ENCODE data around the gene TRPM5. TPM values are rescaled to one million over a fixed set of nuclear protein-coding genes. Genes with fewer than 3 reads are reported as not detected.

The TRPM5 gene
- polyA plus RNA-seq, 12 donors: 0.03 to 0.08 (median 0.05) TPM; not detected in 7

DNA sequence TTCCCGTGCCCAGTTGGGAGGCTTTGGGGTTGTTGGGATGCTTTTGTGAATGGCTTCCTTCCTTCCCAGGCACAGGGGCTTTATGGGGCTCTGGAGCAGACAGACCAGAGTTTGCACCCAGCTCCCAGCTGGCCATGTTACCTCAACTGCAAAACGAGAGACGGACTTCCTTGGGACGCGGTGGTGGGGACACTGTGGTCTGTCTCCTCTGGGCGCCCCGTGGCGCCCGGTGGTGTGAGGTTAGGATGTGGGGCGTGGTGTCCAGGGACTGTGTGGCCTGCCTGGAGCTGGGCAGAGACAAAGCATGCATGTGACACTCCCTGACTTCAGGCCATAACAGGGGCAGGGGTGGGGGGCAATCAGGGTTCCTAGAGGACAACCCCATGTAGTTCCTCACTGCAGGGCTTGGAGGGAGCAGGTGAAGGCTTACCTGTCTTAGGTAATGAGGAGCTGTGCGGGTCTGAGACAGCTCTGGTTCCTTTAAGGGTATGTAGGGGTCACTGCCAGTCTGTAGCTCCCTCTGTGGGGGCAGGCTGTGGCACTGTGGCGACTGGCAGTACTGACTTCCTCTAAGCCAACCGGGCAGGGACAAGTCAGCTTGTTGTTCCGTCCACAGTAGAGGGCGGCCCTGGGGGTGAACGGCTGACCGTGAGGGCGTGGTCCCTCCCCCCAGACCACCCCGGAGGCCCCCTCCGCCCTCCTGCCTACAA is 14.9 kb upstream of the TRPM5 start:
- DNase-seq: no peak

DNA sequence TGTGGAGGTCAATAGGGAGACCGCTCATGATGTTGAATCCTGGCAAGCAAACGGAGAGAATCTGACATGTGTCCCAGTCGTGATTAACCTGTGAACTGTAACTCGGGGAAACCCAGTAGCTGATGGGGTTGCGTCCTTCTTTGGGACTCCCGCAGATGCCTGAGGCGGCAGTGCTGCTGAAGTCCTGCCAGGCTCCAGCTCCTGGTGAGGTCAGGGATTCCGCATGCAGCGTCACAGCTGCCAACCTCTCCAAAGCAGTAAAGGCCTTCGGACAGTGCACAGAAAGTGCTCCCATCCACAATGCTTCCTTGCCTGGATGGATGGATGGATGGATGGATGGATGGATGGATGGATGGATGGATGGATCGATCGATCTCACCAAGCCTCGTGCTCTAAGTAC is 14.0 kb upstream of the TRPM5 start:
- DNase-seq: no peak

DNA sequence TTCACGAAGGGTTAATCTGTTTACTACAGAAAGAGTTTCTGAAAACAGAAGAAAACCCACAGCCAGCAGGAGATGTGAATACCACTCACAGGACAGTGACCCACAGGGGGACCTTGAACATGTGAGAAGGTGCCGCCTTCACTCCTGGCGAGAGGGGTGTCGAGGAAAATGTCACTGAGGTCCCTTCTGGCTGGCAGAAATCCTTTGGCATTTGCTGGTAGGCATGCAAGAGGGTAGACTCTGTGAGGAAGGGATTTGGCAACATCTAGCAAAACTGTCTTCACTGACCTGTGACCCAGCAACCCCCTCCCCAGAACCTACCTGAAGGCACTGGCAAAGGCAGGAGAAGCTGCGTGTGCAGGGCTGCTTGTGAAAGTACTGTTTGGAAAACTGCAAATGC is 9.1 kb upstream of the TRPM5 start:
- DNase-seq: no peak

DNA sequence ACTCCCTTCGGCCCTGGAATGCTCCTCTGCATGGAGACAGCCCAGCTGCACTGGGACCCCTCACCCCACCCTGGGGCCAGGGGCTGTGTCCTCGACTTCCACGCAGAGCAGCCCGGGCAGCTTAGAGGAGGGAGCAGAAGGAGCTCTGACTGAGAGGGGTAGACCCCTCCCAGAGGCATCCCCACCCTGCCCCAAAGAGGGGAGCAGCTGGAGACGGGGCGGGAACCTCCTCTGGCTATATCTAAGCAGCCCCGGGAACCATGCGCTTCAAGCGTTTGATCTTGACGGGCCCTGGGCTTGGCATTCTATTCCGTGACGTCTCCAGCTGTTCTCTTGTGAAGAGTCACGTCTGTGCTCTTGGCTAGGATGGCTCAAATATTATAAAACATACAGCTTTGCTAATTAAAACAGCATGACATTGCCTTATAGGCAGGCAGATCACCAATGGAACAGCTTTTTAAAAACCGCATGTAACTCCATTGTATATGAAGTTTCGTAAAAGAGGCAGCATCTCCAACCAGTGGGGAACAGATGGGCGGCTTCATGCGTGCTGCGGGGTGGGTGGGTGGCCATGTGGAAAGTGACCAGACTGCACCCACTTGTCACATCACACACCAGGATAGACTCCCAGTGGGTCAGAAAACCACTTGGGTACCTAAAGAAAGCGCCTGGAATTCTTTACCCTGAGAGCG is 8.2 kb upstream of the TRPM5 start:
- peak; percentile 18 for DNase-seq

DNA sequence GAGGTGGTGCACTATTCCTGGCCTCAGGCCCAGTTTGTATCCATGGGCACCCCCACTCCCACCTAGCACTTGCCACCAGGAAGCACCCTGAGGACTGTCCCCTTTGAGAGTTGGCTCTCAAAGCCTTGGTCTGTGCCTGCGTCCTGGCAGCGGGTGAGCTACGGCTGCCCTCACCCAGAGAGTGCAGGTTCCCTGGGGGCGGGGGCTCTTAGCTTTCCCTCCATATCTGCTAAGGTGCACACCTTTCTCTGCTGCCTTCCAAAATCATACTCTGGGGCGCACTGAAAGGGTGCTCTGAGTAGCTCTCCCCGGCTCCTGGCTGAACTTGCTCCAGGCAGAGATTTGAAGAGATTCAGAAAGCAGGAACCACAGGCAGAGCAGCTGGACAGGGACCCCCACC is 7.6 kb upstream of the TRPM5 start:
- no peak for DNase-seq

DNA sequence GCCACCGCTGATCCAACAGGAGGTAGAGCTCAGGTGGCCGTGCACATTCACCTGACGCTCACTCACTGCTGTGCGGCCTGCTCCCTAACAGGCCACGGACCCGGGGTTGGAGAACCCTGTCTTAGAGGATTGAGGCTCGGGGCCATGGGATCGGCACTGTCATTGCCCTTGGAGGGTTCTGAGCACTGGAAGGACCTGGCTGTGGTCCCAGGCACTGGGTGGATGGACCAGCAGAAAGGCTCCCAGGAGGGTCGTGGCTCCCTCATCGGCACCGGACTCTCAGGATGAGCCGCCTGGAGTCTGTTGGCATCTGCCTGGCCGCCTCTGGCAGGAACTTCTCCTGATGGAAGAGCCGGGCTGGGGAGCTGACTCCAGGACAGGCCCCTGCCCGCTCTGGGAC is 7.0 kb upstream of the TRPM5 start:
- DNase-seq: no peak

DNA sequence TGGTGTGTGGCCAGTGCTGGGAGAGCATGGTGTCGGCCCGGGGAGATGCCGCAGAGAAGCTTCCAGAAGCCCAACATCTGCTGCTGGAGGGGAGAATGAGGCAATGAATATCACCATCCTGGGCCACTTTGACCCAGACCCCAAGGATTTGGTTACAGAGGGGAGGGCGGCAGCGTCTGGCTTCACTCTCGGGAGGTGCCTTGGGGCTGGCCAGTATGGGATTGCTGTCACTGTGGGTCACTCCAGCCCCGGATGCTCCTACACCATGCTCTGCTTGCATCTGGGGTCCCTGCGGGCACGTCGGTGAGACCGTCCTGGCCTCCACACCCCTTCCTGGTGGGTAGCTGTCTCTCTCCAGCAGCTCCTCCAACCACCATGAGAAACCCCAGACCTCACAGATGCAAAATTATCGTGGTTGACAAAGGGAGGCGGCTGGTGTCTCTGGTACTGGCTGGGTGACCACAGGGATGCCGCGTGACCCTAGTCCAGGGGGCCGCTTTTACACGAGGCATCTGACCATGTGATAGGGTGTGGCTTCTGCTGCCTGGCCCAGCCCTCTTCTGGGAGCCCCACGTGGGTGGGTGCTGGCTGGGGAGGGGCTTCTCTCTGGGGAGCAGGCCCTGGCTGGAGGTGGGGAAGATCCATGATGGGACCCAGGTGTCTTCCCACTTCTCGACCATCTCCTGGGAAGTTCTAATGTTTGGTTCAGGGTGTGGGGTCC is 6.2 kb upstream of the TRPM5 start:
- DNase-seq: no peak

DNA sequence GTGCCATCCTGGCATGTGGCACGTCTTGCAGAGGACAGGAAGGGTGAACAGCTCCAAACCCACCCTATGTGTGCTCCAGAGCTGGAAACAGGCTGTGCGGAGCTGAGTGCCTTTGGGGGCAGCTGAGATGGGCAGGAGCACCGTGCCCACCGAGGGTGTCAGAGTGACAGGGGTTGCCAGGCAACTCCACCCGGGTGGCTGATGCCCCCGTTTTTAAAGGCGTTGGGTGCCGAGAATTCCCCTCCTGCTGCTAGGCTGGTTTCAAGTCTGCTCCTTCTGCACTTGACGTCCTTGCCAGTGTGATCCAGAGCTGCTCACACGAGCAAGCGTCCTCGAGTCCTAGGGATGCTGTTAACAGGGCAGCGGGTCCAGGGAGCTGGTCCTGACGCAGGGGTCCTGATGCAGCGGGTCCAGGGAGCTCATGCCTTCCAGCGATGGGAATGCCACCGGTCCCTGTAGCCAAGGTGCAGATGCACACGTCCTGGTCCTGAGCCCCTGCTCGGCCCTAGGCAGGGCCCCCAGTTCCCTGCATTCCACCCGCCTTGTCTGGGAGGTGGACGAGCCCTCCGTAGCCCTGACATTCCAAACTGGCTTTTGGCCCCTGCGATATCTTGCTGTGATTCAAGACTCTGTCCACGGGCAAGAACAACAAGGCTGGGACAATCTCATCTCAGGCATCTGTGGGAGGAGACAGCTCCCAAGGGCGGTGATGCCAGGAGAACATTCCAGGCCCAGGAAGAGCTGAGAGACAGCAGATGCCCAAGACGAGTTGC is 5.4 kb upstream of the TRPM5 start:
- no peak for DNase-seq

DNA sequence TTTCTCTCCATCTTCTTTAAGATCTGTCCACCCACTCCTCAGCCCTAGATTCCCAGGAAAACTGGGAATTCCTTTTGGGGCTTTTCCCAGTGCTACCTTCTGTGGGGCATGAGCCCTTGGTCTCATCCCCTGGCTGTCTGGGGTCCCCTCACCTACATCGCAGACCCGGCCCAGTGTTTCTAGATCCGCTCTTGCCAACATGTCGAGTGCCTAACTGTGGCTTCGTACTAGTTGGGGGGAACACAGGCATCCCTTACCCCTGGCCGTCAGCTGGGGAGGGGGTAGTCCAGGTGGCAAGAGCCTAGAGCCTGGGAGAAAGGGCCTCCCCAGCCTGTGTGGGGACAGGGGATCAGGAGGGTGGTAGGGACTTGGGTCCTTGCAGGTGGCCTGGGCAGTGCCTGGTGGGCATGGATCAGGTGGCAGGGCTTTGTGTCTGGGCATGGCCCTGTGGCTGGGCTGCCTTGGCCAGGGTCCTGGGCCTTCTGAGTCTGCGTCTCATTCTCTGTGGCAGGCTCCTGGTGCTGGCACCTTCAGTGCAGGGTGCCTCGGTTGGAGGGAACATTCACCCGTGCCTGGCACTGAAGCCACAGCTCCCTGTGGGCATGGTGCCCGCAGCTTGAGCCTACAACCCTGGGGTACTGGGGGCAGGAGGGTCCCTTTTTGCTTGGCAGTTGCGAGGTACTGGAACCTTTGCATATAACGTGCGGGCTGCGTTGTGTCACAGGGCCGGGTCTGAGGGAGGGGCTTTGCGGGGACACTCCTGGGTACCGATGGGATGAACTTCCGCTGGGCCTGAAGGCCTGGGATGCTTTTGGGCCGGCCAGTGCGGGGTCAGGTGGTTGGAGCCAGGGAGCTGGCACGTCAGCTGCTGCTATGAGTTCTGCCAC is 4.6 kb upstream of the TRPM5 start:
- no peak for DNase-seq

DNA sequence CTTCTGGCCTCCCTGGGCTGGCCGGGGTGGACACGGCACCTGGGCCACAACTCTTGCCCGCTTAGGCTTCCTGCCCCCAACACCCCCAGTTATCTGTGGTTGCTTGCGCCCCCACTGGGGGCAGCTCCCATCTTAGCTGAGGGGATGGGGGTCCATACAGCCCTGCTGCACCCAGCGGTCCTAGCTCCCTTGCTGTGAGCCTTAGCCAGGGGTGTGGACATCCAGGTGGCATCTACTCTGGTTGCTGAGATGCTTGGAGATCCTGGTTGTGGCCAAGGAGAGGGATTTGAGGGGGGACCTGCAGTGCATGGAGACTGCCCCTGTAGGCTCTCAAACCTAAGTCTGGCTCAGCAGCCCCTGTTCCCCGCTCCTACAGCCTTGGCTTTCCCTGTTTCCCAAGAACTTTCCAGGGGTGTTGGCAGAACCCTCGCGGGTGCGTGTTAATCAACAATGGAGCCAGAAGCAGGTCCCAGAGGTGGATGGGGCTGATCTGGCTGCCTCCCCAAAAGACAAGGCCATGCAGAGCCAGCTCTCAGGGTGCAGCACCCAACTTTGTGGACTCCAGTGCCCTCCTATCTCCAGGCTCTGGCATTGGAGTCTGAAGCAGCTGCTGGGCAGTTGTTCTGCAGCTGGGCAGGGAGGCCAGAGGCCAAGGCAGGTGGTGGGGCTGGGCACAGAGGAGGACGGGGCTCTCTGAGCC is 3.8 kb upstream of the TRPM5 start:
- no peak for DNase-seq

DNA sequence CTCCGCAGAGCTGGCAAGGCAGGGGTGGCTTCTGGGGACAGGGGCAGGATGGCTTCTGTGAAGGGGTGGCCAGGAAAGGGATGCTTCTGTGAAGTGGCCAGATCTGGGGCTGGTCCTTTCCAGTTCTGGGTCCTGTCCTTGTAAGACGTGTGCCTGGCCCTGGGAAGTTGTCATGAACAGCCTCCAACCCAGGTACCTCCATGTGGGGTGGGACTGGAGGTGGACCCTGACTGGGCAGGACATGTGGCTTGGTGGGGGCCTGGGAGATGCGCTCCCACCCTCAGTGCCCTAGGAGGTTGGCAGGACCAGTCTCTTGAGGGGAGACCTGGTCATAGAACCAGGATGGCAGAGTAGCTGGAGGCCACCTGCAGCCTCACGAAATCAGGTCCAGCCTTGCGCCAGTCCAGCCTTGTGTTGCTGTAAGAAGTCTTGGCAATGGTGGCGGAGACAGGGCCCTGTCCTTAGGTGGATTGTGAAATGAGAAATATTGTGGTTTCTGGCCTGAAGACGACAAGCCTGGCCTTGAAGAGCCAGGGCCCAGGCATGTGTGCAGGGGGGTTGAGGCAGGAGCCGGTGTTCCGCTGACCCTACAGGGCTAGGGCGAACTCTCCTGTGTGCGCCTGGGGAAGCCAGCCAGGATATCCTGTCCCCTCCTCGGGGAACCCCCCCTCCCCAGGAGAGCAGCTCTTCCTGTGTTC is 3.1 kb upstream of the TRPM5 start:
- DNase-seq: no peak

DNA sequence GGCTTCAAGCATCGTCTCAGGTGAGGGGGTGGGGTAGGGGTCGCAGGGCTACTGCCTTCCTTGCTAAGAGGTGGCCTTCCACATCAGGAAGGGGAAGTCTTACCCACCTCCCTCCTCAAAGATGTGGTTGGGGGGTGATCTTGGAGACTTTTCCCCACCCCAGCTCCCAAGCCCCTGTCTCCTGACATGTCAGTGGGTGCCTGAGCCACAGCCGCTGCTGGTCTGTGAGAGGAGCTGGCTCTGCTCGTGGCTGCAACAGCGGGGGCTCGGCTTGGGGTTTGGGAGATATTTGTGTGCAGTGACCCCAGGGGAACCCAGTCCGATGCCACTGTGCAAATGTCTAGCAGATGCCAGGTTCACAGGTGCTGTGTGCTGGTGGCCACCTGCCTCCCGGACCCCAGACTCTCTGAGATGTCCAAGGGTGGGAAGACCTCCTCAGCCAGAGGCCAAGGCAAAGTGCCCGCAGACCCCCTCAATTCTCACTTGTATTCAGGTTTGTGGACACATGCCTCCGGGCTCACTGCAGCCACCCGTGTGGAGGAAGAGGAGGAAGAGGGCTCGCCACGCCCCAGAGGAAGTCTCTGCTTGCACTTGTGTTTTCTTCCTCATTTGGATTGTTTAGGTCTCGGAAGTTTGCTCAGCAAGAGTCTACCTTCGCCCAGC is 2.4 kb upstream of the TRPM5 start:
- DNase-seq: no peak

DNA sequence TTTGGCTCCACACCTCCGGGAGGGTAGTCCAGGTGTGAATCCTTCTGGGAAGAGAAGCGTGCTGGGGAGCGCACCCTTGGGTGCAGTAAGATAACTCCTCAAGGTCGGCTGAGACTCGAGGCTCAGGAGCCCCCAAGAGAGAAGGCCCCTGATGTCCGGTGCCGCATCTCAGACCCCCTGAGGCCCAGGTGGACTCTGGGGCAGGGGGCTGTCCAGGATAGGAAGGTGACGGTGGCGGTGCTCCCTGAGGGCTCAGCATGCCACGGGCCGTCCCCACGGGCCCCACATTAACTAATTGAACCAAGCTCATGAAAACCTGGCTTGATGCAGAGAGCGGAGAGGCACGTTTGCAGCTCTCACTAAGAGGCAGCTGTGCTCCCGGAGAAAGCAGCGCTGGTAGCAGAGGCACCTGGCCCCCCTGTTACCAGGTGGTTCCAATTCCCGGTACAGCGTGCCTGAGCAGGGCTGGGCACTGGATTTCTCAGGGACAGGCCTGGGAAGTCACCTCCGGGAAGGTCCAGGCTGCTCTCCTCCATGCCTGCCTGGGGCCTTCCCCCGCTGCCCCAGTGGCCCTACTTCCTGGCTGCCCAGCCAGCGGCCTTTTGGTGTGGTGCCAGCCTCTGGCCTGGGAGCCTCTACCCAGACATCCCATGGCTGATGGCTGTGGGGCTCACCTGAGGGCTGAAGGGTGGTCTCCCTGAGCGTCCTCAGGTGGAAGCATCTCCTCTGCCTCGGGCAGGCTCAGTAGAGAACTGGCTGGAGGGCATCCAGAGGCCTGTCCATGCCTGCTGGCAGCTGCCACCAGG is 1.6 kb upstream of the TRPM5 start:
- DNase-seq: no peak

DNA sequence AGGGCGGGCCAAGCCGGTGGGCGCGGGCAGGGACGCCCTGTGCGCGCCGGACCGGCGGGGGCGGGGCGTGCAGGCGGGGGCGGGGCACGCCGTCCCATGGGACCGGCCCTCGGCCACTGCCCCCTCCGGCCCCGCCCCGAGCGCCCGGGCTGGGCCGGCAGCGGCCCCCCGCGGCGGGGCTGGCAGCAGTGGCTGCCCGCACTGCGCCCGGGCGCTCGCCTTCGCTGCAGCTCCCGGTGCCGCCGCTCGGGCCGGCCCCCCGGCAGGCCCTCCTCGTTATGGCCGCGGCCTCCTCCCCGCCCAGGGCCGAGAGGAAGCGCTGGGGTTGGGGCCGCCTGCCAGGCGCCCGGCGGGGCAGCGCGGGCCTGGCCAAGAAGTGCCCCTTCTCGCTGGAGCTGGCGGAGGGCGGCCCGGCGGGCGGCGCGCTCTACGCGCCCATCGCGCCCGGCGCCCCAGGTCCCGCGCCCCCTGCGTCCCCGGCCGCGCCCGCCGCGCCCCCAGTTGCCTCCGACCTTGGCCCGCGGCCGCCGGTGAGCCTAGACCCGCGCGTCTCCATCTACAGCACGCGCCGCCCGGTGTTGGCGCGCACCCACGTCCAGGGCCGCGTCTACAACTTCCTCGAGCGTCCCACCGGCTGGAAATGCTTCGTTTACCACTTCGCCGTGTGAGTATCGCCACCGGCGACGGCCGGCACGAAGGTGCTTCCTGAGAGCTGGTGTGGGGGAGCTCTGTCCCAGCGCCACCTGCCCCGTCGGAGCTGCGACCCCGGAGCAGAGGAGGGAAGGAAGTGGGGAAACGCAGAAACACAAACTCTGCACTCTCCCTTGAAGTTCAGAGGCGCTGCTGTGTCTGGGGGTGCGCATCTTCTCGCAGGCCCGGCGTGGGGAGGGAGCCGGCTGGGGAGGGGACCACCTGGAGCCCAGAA is 769 bp upstream of the TRPM5 start, which contains the start of gene KCNQ1:
Gene KCNQ1 (plus strand): TSS at position 188 of the 925 bp plus-strand sequence. CDS start 91 bp downstream, at position 279.
- no peak for DNase-seq

DNA sequence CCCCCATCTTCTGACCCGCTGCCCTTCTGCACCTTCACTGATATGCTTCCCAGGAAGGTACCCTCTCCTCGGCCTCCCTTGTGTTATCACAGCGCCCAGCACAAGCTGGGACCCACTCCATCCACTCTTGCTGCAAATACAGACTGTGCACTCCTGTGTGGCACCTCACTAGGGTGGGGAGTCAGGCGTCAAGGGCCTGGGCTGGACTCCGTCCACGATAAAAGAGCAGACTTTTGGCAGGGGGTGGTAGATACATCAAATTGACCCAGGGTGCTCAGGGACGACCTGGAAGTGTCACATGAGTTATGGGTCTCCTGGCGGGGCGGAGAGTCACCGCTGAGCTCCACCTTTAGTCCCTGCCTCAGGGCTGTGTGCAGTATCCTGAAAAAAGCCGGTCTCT is 908 bp downstream of the TRPM5 start:
- no peak for DNase-seq

DNA sequence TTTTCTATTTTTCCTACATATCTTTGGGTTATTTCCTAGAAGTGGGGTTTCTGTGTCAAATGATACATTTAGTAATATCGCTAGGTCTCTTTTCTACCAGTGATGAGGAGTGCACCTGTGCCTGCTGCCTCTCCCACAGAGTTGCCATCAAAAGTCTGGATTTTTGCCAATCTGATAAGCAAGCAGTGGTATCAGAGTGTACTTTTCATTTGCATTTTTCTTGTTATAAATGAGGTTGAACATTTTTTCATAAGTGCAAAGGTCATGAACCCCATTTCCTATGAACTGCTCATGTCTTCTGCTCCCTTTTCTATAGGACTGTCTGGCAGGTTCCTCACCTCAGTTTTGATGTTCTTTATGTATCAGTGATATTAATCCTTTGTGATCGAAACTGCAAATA is 1.7 kb downstream of the TRPM5 start:
- DNase-seq: no peak

DNA sequence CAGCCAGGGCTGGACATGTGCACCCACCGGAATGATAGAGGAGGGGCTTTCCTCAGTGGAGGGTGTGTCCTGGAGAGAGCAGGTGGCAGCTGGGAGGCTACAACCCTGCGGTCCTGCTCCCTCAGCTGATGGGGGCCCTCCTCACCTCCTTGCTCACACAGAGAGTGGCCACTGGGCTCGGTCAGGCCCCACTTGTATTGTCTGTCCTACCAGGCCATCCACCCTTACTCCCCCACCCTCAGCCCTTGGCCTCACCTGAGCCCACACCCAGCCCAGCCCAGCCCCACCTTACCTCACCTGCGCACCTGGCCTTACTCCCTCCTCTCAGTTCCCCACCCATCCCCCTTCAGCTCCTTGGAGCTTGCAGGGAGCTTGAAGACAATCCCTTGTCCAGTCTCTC is 3.1 kb downstream of the TRPM5 start:
- DNase-seq: no peak

Measured in muscle of arm (tissue), 12 donors.